Liver (tissue), 9 donors: Measurements from ENCODE around the gene RAB3IP. TPM values are rescaled to one million over a fixed set of nuclear protein-coding genes. Genes with fewer than 3 reads are reported as not detected.

Source experiments
- DNase-seq: peaks from one replicate; pipeline ENCODE4 v3.0.0-alpha.2; 2017; ENCODE audit warnings: low spot score
- H3K27ac ChIP-seq, 2 donors: one replicate each; pipeline ENCODE4 v1.7.0; 2013; ENCODE audit warnings: inconsistent platforms in 2 of 2, low read length in 2 of 2, control low read depth in 1 of 2, low read depth in 1 of 2, mild to moderate bottlenecking in 1 of 2
- H3K27me3 ChIP-seq, 4 donors: one replicate each; pipeline versions ENCODE4 v1.6.1 to v1.7.0; 2013; ENCODE audit warnings: low read length in 3 of 4, inconsistent platforms in 1 of 4, mild to moderate bottlenecking in 1 of 4, moderate library complexity in 1 of 4; ENCODE audit not compliant: control insufficient read depth in 4 of 4, insufficient read depth in 4 of 4
- H3K36me3 ChIP-seq, 4 donors: one replicate each; pipeline versions ENCODE4 v1.6.1 to v1.7.0; 2013; ENCODE audit warnings: low read length in 3 of 4, mild to moderate bottlenecking in 3 of 4, low read depth in 1 of 4, moderate library complexity in 1 of 4; ENCODE audit not compliant: control insufficient read depth in 4 of 4, insufficient read depth in 3 of 4
- H3K4me1 ChIP-seq, 4 donors: one replicate each; pipeline versions ENCODE4 v1.6.1 to v1.7.0; 2013; ENCODE audit warnings: low read length in 3 of 4, mild to moderate bottlenecking in 3 of 4, moderate library complexity in 1 of 4; ENCODE audit not compliant: control insufficient read depth in 4 of 4, insufficient read depth in 4 of 4
- H3K4me3 ChIP-seq, 3 donors: one replicate each; pipeline versions ENCODE4 v1.6.1 to v1.7.0; 2013; ENCODE audit warnings: low read length in 3 of 3, control low read depth in 1 of 3, low read depth in 1 of 3, mild to moderate bottlenecking in 1 of 3
- H3K9ac ChIP-seq, 2 donors: one replicate each; pipeline ENCODE4 v1.7.0; 2013; ENCODE audit warnings: low read length in 2 of 2, mild to moderate bottlenecking in 2 of 2, moderate library complexity in 2 of 2, control low read depth in 1 of 2, low read depth in 1 of 2
- H3K9me3 ChIP-seq, 4 donors: one replicate each; pipeline versions ENCODE4 v1.6.1 to v1.7.0; 2013; ENCODE audit warnings: low read length in 3 of 4; ENCODE audit not compliant: control insufficient read depth in 4 of 4
- ATF3 ChIP-seq: IDR thresholded peaks from 2 replicates; pipeline ENCODE4 v1.6.1; 2016; ENCODE audit warnings: antibody characterized with exemption
- CTCF ChIP-seq: fragments of 150-350 bp; IDR thresholded peaks from 2 replicates; pipeline ENCODE4 v1.5.1; 2017; ENCODE audit warnings: improper control_type of control experiment, low read depth, low read length; ENCODE audit not compliant: missing input control
- EGR1 ChIP-seq, 2 donors: IDR thresholded peaks; 2 replicates each; pipeline ENCODE4 v1.6.1; 2016 to 2018; ENCODE audit warnings: antibody characterized with exemption in 2 of 2, low read depth in 2 of 2
- FOXA1 ChIP-seq: IDR thresholded peaks from 2 replicates; pipeline ENCODE4 v1.6.1; 2016; ENCODE audit warnings: antibody characterized with exemption
- FOXA2 ChIP-seq: IDR thresholded peaks from 2 replicates; pipeline ENCODE4 v1.6.1; 2016; ENCODE audit warnings: antibody characterized with exemption
- GABPA ChIP-seq, 2 donors: IDR thresholded peaks in 1 of 2; conservative IDR thresholded peaks in 1 of 2; 2 replicates each; pipeline ENCODE4 v1.6.1; 2016; ENCODE audit warnings: antibody characterized with exemption in 2 of 2, mild to moderate bottlenecking in 1 of 2, moderate library complexity in 1 of 2
- HNF4A ChIP-seq, 2 donors: conservative IDR thresholded peaks; 2 replicates each; pipeline ENCODE4 v1.6.1; 2016; ENCODE audit warnings: antibody characterized with exemption in 2 of 2, mild to moderate bottlenecking in 2 of 2
- HNF4G ChIP-seq: IDR thresholded peaks from 2 replicates; pipeline ENCODE4 v1.6.1; 2016; ENCODE audit warnings: antibody characterized with exemption
- MAX ChIP-seq: IDR thresholded peaks from 2 replicates; pipeline ENCODE4 v1.6.1; 2016; ENCODE audit warnings: antibody characterized with exemption
- NR2F2 ChIP-seq: IDR thresholded peaks from 2 replicates; pipeline ENCODE4 v1.6.1; 2016; ENCODE audit warnings: antibody characterized with exemption
- RAD21 ChIP-seq, 2 donors: IDR thresholded peaks; 2 replicates each; pipeline ENCODE4 v1.6.1; 2016; ENCODE audit warnings: antibody characterized with exemption in 2 of 2, mild to moderate bottlenecking in 2 of 2
- REST ChIP-seq: IDR thresholded peaks from 2 replicates; pipeline ENCODE4 v1.6.1; 2016; ENCODE audit warnings: antibody characterized with exemption, mild to moderate bottlenecking
- RXRA ChIP-seq, 2 donors: IDR thresholded peaks; 2 replicates each; pipeline ENCODE4 v1.6.1; 2017 to 2018; ENCODE audit warnings: antibody characterized with exemption in 2 of 2, mild to moderate bottlenecking in 1 of 2
- SP1 ChIP-seq: IDR thresholded peaks from 2 replicates; pipeline ENCODE4 v1.6.1; 2018; ENCODE audit warnings: antibody characterized with exemption, mild to moderate bottlenecking
- TAF1 ChIP-seq: conservative IDR thresholded peaks from 2 replicates; pipeline ENCODE4 v1.6.1; 2016; ENCODE audit warnings: antibody characterized with exemption, mild to moderate bottlenecking
- YY1 ChIP-seq: IDR thresholded peaks from 2 replicates; pipeline ENCODE4 v1.6.1; 2016; ENCODE audit warnings: antibody characterized with exemption, mild to moderate bottlenecking
- WGBS: extraction: QIAGEN DNeasy Blood & Tissue Kit; methylation state at CpG from one replicate; pipeline ENCODE4 v1.1.7; 2013; 5-methylcytosine and 5-hydroxymethylcytosine counted together
- polyA plus RNA-seq, 2 donors: library from polyadenylated mRNA; stranded (reverse) in 1 of 2; unstranded in 1 of 2; fragments of 200-250 nt in 1 of 2; fragments of >200 nt in 1 of 2; fragmentation: Nextera tagmentation in 1 of 2; extraction: Ambion mirVana in 1 of 2; gene quantifications; one replicate each; pipeline versions ENCODE4 v1.2.1 to v1.2.3, GENCODE V29; 2013 to 2015
- total RNA-seq, 2 donors: library from RNA; depleted of rRNA; stranded (reverse); fragments of >200 nt; gene quantifications; one replicate each; pipeline ENCODE4 v1.2.3, GENCODE V29; 2014
- donor health status: healthy.
- donor health status: healthy.
- donor health status: healthy.
- donor health status: healthy.
- donor health status: healthy.

Gene RAB3IP
- 10 to 100 TPM; 11.7 to 35.3 TPM for total RNA-seq
- polyA plus RNA-seq: 10 to 100 TPM in 1 of 2 donors, 1 to 10 TPM in 1; 5.7 to 16.9 TPM

- 1% methylated on average over 110 of the region's 110 CpGs for WGBS
- Histone ChIP-seq H3K9ac (peak within 1 kb of the TSS; percentile 86 to 92), H3K36me3 (no peaks in the 10 kb centered on the region), H3K4me3 (peak within 1 kb of the TSS; percentile 88 to 94 (median 92)), H3K27me3 (no peaks in the 10 kb centered on the region), H3K9me3 (no peaks in the 10 kb centered on the region), H3K4me1 (peaks cover 0 to 20% (median 6%) of the 10 kb centered on the region in 4 donors), H3K27ac (peak within 1 kb of the TSS; percentile 82 to 92)
- DNase-seq: peak; percentile 97
- TF ChIP-seq FOXA1: no peak
- TF ChIP-seq REST: no peak
- TF ChIP-seq CTCF: peak; percentile 61
- peak; percentile 15 to 47 for TF ChIP-seq RAD21 (IDR thresholded peaks at IDR 0.05)
Measured at GRCh38 chr12:69738351-69739286, at the start of gene RAB3IP. Gene RAB3IP (plus strand): TSS chr12:69738860. CDS start chr12:69755409, 16,549 bp downstream.

- Histone ChIP-seq H3K36me3 (no peaks in the 10 kb centered on the region), H3K27ac (no peak overlapping the region), H3K4me1 (peaks cover 0 to 7% (median 5%) of the 10 kb centered on the region in 4 donors), H3K9ac (no peak overlapping the region), H3K27me3 (no peaks in the 10 kb centered on the region), H3K4me3 (no peak overlapping the region), H3K9me3 (no peaks in the 10 kb centered on the region)
- WGBS: 83% methylated on average over 2 of the region's 2 CpGs
- no peak for DNase-seq
- TF ChIP-seq NR2F2 (no peak), FOXA1 (no peak), REST (no peak), ATF3 (no peak), RAD21 (IDR thresholded peaks at IDR 0.05) (no peak), YY1 (no peak), CTCF (no peak), HNF4A (conservative IDR thresholded peaks at IDR 0.05) (no peak), RXRA (IDR thresholded peaks at IDR 0.05) (no peak), TAF1 (no peak), MAX (no peak), HNF4G (no peak), EGR1 (IDR thresholded peaks at IDR 0.05; ENCODE audit: low read depth in 2 of 2) (no peak), SP1 (no peak), FOXA2 (no peak), GABPA (IDR thresholded peaks at IDR 0.05 in 1 of 2, conservative IDR thresholded peaks at IDR 0.05 in 1 of 2) (no peak)
Measured at GRCh38 chr12:69689638-69690037, 49.0 kb upstream of the RAB3IP start.
